IPS-18c (cell line): ENCODE results near the gene GNAI1.

Experiments
- H3K4me3 ChIP-seq: 2 replicates; pipeline ENCODE4 v1.7.0; 2013; ENCODE audit warnings: low read depth, mild to moderate bottlenecking, low read length, moderate library complexity; ENCODE audit not compliant: insufficient read depth
- H3K9me3 ChIP-seq: one replicate; pipeline ENCODE4 v1.6.1; 2013; ENCODE audit warnings: mild to moderate bottlenecking, low read length, moderate library complexity; ENCODE audit not compliant: control insufficient read depth, insufficient read depth

GNAI1 gene

DNA sequence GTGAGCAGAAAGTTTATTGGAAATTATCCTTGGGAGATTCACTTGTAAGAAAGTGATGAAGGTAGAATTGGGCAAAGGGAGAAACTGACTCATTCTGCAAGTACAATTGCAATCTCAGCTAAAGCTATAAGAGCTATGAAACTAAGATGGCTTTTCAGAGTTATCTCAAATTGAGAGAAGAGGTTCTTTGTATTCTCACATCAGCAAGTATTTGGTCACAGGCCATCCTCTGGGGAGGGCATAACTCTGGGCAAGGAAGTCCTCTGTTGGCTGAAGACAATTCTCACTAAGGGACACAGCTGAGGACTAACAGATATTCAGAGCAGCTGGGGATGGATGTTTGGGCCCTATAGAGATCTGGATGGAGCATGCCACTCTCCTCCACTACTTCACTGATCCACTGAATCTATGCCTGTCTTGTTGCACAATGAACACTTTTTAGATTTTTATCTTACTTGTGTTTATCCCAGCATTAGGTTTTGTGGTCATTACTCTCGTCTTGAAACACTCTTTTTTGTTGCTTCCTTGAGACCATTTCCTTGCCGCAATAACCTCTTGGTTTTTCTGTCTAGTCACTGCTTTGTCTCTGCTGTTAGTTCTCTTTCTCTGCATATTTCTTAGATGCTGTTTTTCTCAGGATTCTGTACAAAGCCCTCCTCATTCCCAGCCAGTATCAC is 115.1 kb downstream of the GNAI1 start:
- Histone ChIP-seq H3K4me3 (no peak overlapping the region), H3K9me3 (peaks cover 5% of the 10 kb centered on the region)

GRCh38 chr7:80253237-80253636 is 118.6 kb downstream of the GNAI1 start:
- H3K4me3 ChIP-seq, result no peak overlapping the region
- H3K9me3 ChIP-seq, result no peaks in the 10 kb centered on the region

DNA sequence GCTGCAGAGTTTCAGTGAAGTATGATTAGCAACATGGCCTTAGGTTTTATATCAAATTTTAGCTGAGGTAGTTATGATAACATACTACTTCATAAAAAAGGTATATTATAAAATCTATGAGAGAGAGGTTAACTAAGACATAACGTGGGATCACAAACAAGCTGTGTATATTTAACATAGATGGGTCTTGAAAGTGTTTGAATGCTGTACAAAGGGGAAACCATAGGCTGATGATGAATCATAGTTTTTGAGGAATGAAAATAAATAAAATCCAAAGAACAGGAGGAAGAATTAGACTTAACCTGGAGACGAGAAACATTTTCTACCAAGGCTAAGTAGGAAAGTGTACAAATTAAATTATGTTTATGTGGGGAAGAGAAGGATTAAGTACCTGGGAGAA is 119.0 kb downstream of the GNAI1 start:
- no peaks in the 10 kb centered on the region for H3K9me3 ChIP-seq
- H3K4me3 ChIP-seq, result no peak overlapping the region

DNA sequence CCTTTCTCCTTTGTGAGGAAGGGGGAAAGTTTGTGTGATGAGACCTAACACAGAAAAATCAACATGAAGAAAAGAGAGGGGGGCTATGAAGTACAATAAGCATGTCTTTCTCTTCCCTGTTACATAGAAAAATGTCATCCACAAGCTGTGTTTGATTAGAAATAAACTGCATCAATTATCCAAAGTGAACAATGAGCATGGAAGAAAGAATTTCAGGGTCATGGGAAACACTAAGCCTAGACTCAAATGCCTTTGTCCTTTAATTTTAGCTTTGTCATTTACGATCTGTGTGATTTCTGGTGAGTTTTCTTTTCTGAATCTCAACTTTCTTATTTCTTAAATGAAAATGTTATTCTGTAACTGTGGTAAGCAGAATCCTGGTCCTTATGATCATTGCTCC is 121.0 kb downstream of the GNAI1 start:
- Histone ChIP-seq H3K4me3 (no peak overlapping the region), H3K9me3 (no peaks in the 10 kb centered on the region)

GRCh38 chr7:80257756-80258155 is 123.1 kb downstream of the GNAI1 start:
- Histone ChIP-seq H3K4me3 (no peak overlapping the region), H3K9me3 (no peaks in the 10 kb centered on the region)

GRCh38 chr7:80260606-80261005 is 126.0 kb downstream of the GNAI1 start:
- Histone ChIP-seq H3K4me3 (no peak overlapping the region), H3K9me3 (no peaks in the 10 kb centered on the region)

- H3K4me3 ChIP-seq, result no peak overlapping the region
- H3K9me3 ChIP-seq, result no peaks in the 10 kb centered on the region
Observed at GRCh38 chr7:80263333-80263732, 128.7 kb downstream of the GNAI1 start.

GRCh38 chr7:80263821-80264220 is 129.2 kb downstream of the GNAI1 start:
- H3K4me3 ChIP-seq, result no peak overlapping the region

GRCh38 chr7:80264769-80265495 is 130.3 kb downstream of the GNAI1 start:
- Histone ChIP-seq H3K4me3 (no peak overlapping the region), H3K9me3 (no peaks in the 10 kb centered on the region)

More at GRCh38 chr7:80263821-80264220, 129.2 kb downstream of the GNAI1 start:
- H3K9me3 ChIP-seq, result no peaks in the 10 kb centered on the region

DNA sequence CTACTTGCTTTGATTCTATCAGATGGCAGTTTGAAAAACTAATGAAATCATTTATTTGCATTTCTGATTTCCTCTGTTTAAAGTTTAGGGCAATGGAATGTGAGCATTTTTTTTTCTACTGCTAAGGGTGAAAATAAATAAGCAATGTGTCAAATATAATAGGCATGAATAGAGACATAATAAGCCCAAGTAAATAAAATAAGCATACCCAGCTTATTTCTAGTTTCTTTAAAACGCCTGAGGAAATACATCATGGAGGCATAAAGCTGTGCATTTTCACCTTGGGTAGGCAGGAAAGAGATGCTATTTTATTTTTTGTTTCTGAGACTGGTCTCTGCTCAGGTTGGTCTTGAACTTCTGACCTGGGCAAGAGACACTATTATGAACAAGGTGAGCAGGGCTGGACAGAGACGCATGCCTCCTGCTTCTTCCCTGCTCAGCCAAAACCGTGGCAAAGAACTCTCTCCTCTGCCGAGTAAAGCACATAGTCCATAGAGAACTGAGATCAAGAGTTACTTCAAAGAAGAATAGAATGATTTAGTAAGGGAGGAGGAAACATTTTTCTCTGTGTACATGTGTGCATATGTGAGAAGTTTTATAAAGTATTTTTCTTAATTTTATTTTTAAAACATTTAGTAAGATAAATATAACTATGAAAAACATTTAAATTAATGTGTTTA is 138.1 kb downstream of the GNAI1 start:
- Histone ChIP-seq H3K9me3 (no peaks in the 10 kb centered on the region), H3K4me3 (no peak overlapping the region)

DNA sequence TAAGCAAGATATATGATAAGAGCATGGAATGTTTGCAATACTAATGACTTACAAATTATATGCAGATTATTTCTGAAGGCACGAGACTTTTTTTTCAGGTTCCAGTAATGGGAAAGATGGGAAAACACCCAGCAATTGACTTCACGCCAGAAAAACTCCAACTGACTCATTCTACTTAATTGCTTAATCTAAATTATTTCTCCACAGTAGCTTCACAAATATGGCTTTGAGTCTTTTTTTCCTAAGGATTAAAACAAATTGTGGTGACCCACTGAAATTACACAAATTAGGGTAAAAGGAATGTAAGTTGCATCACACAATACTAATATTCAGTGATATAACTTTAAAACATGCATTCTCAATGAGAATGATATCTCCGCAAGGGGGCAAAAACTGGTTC is 138.7 kb downstream of the GNAI1 start:
- no peak overlapping the region for H3K4me3 ChIP-seq
- no peaks in the 10 kb centered on the region for H3K9me3 ChIP-seq

DNA sequence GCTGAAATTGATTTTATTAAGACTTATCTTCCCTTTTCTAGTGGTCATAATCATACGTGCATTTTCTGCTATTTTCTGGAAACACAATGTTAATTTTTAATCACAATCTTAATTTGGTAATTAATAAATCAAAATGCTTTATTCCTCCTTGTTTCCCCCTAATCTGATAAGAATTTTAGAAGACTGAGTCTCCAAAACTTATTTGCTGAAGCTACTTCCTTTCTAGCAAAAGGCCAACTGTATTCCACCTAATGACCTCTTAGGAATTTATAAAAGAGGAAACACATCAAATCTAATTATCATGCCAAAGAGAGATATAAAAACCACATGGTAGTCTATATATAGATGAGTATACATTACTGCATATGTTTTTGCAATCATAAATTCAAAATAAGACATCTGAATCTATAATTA is 140.6 kb downstream of the GNAI1 start:
- no peak overlapping the region for H3K4me3 ChIP-seq

More for the DNA sequence above, 140.6 kb downstream of the GNAI1 start:
- H3K9me3 ChIP-seq, result no peaks in the 10 kb centered on the region
